HEK293 (cell line): ENCODE data around the gene GLIS1.

Experiments used
- CTCF ChIA-PET: fragments of 350-600 bp; formaldehyde crosslinking; extraction: SDS; loops from one replicate; lab custom pipeline; 2021; ENCODE audit warnings: antibody characterized with exemption; lab: Yijun Ruan, JAX
- POLR2A ChIA-PET: fragments of 300-600 bp; formaldehyde crosslinking; extraction: SDS; loops from one replicate; lab custom pipeline; 2020; ENCODE audit warnings: antibody characterized with exemption, inconsistent platforms; lab: Yijun Ruan, JAX
- H3K27ac ChIP-seq: fragments of 200-500 bp; sonication (Bioruptor generic); 2 replicates; pipeline ENCODE4 v1.5.1; 2014; ENCODE audit warnings: low read depth, low read length, control low read depth, inconsistent platforms; ENCODE audit errors: extremely low read depth
- H3K36me3 ChIP-seq, 2 experiments: fragments of 200-500 bp in 1 of 2; sonication (Bioruptor generic) in 1 of 2; 1 replicate in 1 of 2; 2 replicates in 1 of 2; pipeline ENCODE4 v1.5.1; 2014 to 2017; ENCODE audit warnings: inconsistent platforms in 2 of 2, low read length in 2 of 2; ENCODE audit not compliant: control insufficient read depth in 2 of 2, insufficient read depth in 1 of 2
- H3K4me1 ChIP-seq: fragments of 200-500 bp; sonication (Bioruptor generic); 2 replicates; pipeline ENCODE4 v1.5.1; 2014; ENCODE audit warnings: mild to moderate bottlenecking, low read length, inconsistent platforms; ENCODE audit not compliant: control insufficient read depth, insufficient read depth
- H3K4me3 ChIP-seq: 2 replicates; pipeline ENCODE4 v1.5.1; 2011; ENCODE audit warnings: low read depth, mild to moderate bottlenecking, control low read depth, low read length, moderate library complexity
- H3K9me3 ChIP-seq: fragments of 200-500 bp; sonication (Bioruptor generic); 2 replicates; pipeline ENCODE4 v1.5.1; 2014; ENCODE audit warnings: low read depth, low read length, inconsistent platforms; ENCODE audit not compliant: control insufficient read depth, insufficient read depth
- HIC1 ChIP-seq: fragments of 450-650 bp; formaldehyde crosslinking; IDR thresholded peaks from 2 replicates; pipeline ENCODE4 v1.5.1; 2016; ENCODE audit warnings: missing biosample characterization, missing genetic modification characterization
- TRIM28 ChIP-seq: IDR thresholded peaks from 2 replicates; pipeline ENCODE4 v1.6.1; 2011; ENCODE audit warnings: low read length, control low read depth, borderline replicate concordance
- ZNF121 ChIP-seq: fragments of 450-650 bp; formaldehyde crosslinking; IDR thresholded peaks from 2 replicates; pipeline ENCODE4 v1.5.1; 2016; ENCODE audit warnings: missing biosample characterization, missing genetic modification characterization
- ZNF26 ChIP-seq: fragments of 450-650 bp; formaldehyde crosslinking; IDR thresholded peaks from 2 replicates; pipeline ENCODE4 v1.5.1; 2016; ENCODE audit warnings: missing biosample characterization, missing genetic modification characterization
- ZNF292 ChIP-seq: fragments of 450-650 bp; formaldehyde crosslinking; IDR thresholded peaks from 2 replicates; pipeline ENCODE4 v1.5.1; 2016; ENCODE audit warnings: low read depth, missing biosample characterization, missing genetic modification characterization, borderline replicate concordance
- ZNF341 ChIP-seq: fragments of 450-650 bp; formaldehyde crosslinking; IDR thresholded peaks from 2 replicates; pipeline ENCODE4; 2016; ENCODE audit warnings: low read depth, missing biosample characterization, missing genetic modification characterization
- ZNF398 ChIP-seq: fragments of 450-650 bp; formaldehyde crosslinking; IDR thresholded peaks from 2 replicates; pipeline ENCODE4 v1.5.1; 2017; ENCODE audit warnings: missing biosample characterization, missing genetic modification characterization
- ZNF610 ChIP-seq: fragments of 450-650 bp; formaldehyde crosslinking; IDR thresholded peaks from 2 replicates; pipeline ENCODE4 v1.5.1; 2016; ENCODE audit warnings: missing biosample characterization, missing genetic modification characterization, borderline replicate concordance
- TF ChIP-seq, protein P1 (sequence below): fragments of 450-650 bp; formaldehyde crosslinking; IDR thresholded peaks from 2 replicates; pipeline ENCODE4 v1.5.1; 2016; ENCODE audit warnings: missing biosample characterization, missing genetic modification characterization
- TF ChIP-seq, protein P2 (sequence below): fragments of 450-650 bp; formaldehyde crosslinking; IDR thresholded peaks from 2 replicates; pipeline ENCODE4 v1.5.1; 2016; ENCODE audit warnings: missing biosample characterization, missing genetic modification characterization
- TF ChIP-seq, protein P3 (sequence below): fragments of 450-650 bp; formaldehyde crosslinking; conservative IDR thresholded peaks from 2 replicates; pipeline ENCODE4 v1.5.1; 2016; ENCODE audit warnings: low read depth, missing biosample characterization, missing genetic modification characterization

The GLIS1 gene

DNA sequence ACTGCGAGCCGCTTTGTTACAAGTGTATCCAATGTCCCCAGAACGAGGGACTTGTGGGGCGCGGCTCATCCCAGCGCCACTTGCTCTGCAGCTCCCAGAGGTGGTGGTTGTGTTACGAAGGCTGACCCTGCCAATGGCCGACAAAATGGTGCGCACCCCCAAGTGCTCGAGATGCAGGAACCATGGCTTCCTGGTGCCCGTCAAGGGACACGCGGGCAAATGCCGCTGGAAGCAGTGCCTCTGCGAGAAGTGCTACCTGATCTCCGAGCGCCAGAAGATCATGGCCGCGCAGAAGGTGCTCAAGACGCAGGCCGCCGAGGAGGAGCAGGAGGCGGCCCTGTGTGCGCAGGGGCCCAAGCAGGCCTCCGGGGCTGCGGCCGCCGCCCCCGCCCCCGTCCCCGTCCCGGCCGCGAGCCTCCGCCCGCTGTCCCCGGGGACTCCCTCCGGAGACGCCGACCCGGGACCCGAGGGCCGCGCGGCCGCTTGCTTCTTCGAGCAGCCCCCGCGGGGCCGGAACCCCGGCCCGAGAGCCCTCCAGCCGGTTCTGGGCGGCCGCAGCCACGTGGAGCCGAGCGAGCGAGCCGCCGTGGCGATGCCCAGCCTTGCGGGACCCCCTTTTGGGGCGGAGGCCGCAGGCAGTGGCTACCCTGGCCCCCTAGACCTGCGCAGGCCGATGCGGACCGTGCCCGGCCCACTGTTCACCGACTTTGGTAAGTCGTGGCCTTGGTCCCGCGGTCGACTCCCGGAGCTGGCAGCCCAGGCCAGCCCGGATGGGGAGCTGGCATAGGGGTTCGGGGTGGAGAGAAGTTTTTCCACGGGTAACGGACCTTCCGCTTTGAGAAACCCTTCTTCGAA lies 279.4 kb downstream of the GLIS1 start, which contains the start of gene DMRTB1:
DMRTB1 (plus strand) TSS at position 79 of the 855 bp plus-strand sequence; CDS start at position 134, 55 bp downstream.
- TF ChIP-seq ZNF341: no peak
- TF ChIP-seq, protein P1, sequence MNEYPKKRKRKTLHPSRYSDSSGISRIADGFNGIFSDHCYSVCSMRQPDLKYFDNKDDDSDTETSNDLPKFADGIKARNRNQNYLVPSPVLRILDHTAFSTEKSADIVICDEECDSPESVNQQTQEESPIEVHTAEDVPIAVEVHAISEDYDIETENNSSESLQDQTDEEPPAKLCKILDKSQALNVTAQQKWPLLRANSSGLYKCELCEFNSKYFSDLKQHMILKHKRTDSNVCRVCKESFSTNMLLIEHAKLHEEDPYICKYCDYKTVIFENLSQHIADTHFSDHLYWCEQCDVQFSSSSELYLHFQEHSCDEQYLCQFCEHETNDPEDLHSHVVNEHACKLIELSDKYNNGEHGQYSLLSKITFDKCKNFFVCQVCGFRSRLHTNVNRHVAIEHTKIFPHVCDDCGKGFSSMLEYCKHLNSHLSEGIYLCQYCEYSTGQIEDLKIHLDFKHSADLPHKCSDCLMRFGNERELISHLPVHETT: no peak
- no peak for TF ChIP-seq TRIM28
- TF ChIP-seq, protein P2, sequence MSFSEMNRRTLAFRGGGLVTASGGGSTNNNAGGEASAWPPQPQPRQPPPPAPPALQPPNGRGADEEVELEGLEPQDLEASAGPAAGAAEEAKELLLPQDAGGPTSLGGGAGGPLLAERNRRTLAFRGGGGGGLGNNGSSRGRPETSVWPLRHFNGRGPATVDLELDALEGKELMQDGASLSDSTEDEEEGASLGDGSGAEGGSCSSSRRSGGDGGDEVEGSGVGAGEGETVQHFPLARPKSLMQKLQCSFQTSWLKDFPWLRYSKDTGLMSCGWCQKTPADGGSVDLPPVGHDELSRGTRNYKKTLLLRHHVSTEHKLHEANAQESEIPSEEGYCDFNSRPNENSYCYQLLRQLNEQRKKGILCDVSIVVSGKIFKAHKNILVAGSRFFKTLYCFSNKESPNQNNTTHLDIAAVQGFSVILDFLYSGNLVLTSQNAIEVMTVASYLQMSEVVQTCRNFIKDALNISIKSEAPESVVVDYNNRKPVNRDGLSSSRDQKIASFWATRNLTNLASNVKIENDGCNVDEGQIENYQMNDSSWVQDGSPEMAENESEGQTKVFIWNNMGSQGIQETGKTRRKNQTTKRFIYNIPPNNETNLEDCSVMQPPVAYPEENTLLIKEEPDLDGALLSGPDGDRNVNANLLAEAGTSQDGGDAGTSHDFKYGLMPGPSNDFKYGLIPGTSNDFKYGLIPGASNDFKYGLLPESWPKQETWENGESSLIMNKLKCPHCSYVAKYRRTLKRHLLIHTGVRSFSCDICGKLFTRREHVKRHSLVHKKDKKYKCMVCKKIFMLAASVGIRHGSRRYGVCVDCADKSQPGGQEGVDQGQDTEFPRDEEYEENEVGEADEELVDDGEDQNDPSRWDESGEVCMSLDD (tag by site-specific recombination): no peak
- TF ChIP-seq HIC1 (tag by site-specific recombination): no peak
- TF ChIP-seq ZNF398 (tag by site-specific recombination): no peak
- TF ChIP-seq, protein P3, sequence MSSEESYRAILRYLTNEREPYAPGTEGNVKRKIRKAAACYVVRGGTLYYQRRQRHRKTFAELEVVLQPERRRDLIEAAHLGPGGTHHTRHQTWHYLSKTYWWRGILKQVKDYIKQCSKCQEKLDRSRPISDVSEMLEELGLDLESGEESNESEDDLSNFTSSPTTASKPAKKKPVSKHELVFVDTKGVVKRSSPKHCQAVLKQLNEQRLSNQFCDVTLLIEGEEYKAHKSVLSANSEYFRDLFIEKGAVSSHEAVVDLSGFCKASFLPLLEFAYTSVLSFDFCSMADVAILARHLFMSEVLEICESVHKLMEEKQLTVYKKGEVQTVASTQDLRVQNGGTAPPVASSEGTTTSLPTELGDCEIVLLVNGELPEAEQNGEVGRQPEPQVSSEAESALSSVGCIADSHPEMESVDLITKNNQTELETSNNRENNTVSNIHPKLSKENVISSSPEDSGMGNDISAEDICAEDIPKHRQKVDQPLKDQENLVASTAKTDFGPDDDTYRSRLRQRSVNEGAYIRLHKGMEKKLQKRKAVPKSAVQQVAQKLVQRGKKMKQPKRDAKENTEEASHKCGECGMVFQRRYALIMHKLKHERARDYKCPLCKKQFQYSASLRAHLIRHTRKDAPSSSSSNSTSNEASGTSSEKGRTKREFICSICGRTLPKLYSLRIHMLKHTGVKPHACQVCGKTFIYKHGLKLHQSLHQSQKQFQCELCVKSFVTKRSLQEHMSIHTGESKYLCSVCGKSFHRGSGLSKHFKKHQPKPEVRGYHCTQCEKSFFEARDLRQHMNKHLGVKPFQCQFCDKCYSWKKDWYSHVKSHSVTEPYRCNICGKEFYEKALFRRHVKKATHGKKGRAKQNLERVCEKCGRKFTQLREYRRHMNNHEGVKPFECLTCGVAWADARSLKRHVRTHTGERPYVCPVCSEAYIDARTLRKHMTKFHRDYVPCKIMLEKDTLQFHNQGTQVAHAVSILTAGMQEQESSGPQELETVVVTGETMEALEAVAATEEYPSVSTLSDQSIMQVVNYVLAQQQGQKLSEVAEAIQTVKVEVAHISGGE (tag by site-specific recombination): no peak
- no peak for TF ChIP-seq ZNF121 (tag by site-specific recombination)
- TF ChIP-seq ZNF610 (tag by site-specific recombination): no peak
- no peak for TF ChIP-seq ZNF292 (tag by site-specific recombination)
- no peak for TF ChIP-seq ZNF26 (tag by site-specific recombination)
- H3K4me1 ChIP-seq: no peaks in the 10 kb centered on the region
- CTCF ChIA-PET: interaction anchor here (1.0 to 1.3 kb wide), 2 partner anchors 10 to 15 kb away, joined by 3 to 4 read pairs; no protein-coding TSS in a partner anchor
- H3K9me3 ChIP-seq: no peaks in the 10 kb centered on the region
- H3K36me3 ChIP-seq: no peaks in the 10 kb centered on the region
- no peak within 1 kb of the TSS for H3K4me3 ChIP-seq
- H3K27ac ChIP-seq: no peak within 1 kb of the TSS
- POLR2A ChIA-PET: no interaction called here
